CD14-positive monocyte (primary cell): ENCODE data around the gene MUC3A. TPM values are rescaled to one million over a fixed set of nuclear protein-coding genes. Genes with fewer than 3 reads are reported as not detected.

Source experiments
- DNase-seq, 3 donors: peaks; one replicate each; pipeline ENCODE4 v3.0.0-alpha.2; 2011 to 2022
- H2AFZ ChIP-seq: 2 replicates; pipeline ENCODE4 v1.6.0; 2012; ENCODE audit warnings: mild to moderate bottlenecking, low read depth, low read length, inconsistent platforms; ENCODE audit not compliant: insufficient read depth, poor library complexity, severe bottlenecking
- H3K27ac ChIP-seq, 2 donors: 1 replicate in 1 of 2; 2 replicates in 1 of 2; pipeline ENCODE4 v1.5.1; 2012 to 2013; ENCODE audit warnings: low read length in 2 of 2, control low read depth in 1 of 2, inconsistent platforms in 1 of 2, low read depth in 1 of 2, mild to moderate bottlenecking in 1 of 2
- H3K27me3 ChIP-seq, 2 donors: one replicate each; pipeline versions ENCODE4 v1.6.0 to v1.6.1; 2011 to 2013; ENCODE audit warnings: low read length in 2 of 2; ENCODE audit not compliant: control insufficient read depth in 2 of 2, insufficient read depth in 2 of 2
- H3K36me3 ChIP-seq, 2 donors: replicated peaks in 1 of 2; 1 replicate in 1 of 2; 2 replicates in 1 of 2; pipeline versions ENCODE4 v1.5.1 to v1.6.1; 2012 to 2013; ENCODE audit warnings: low read length in 2 of 2, control low read depth in 1 of 2, inconsistent platforms in 1 of 2, mild to moderate bottlenecking in 1 of 2; ENCODE audit not compliant: insufficient read depth in 2 of 2, control insufficient read depth in 1 of 2
- H3K4me1 ChIP-seq, 2 donors: 1 replicate in 1 of 2; 2 replicates in 1 of 2; pipeline versions ENCODE4 v1.5.1 to v1.6.1; 2012 to 2013; ENCODE audit warnings: low read length in 2 of 2, control low read depth in 1 of 2, inconsistent platforms in 1 of 2, mild to moderate bottlenecking in 1 of 2, moderate library complexity in 1 of 2; ENCODE audit not compliant: insufficient read depth in 2 of 2, control insufficient read depth in 1 of 2
- H3K4me2 ChIP-seq: replicated peaks from 2 replicates; pipeline ENCODE3; 2012; ENCODE audit warnings: low read length, moderate library complexity, mild to moderate bottlenecking; ENCODE audit not compliant: poor library complexity, severe bottlenecking; ENCODE audit errors: extremely low read depth
- H3K4me3 ChIP-seq, 3 experiments: fragments of 200-600 bp in 1 of 3; sonication (generic) in 1 of 3; replicated peaks in 1 of 3; 1 replicate in 2 of 3; 2 replicates in 1 of 3; pipeline ENCODE4 v1.5.1; 2011 to 2013; ENCODE audit warnings: low read length in 3 of 3, mild to moderate bottlenecking in 3 of 3, control low read depth in 2 of 3, low read depth in 2 of 3, inconsistent platforms in 1 of 3, moderate library complexity in 1 of 3
- H3K79me2 ChIP-seq: 2 replicates; pipeline ENCODE4 v1.6.0; 2012; ENCODE audit warnings: mild to moderate bottlenecking, control low read depth, inconsistent platforms, low read length, moderate library complexity; ENCODE audit not compliant: insufficient read depth
- H3K9ac ChIP-seq: 2 replicates; pipeline ENCODE4 v1.6.0; 2017; ENCODE audit warnings: low read length, mild to moderate bottlenecking; ENCODE audit not compliant: insufficient read depth, poor library complexity, severe bottlenecking
- H3K9me3 ChIP-seq, 2 donors: replicated peaks in 1 of 2; 1 replicate in 1 of 2; 2 replicates in 1 of 2; pipeline versions ENCODE4 v1.5.1 to v1.6.1; 2012 to 2013; ENCODE audit warnings: low read length in 2 of 2, control low read depth in 1 of 2; ENCODE audit not compliant: control insufficient read depth in 1 of 2, insufficient read depth in 1 of 2
- H4K20me1 ChIP-seq: 2 replicates; pipeline ENCODE4 v1.6.0; 2012; ENCODE audit warnings: mild to moderate bottlenecking, low read length, control low read depth, moderate library complexity; ENCODE audit not compliant: insufficient read depth
- H3K27ac Mint-ChIP-seq, 7 donors: one replicate each; pipeline ENCODE4 v1.8.0; 2020; ENCODE audit warnings: mild to moderate bottlenecking in 7 of 7, mixed read lengths in 7 of 7, moderate library complexity in 6 of 7, inconsistent platforms in 2 of 7
- H3K27me3 Mint-ChIP-seq, 3 donors: one replicate each; pipeline ENCODE4 v1.8.0; 2021 to 2022; ENCODE audit warnings: low read depth in 3 of 3, mild to moderate bottlenecking in 3 of 3, mixed read lengths in 3 of 3, moderate library complexity in 3 of 3, inconsistent platforms in 1 of 3
- H3K36me3 Mint-ChIP-seq, 2 donors: one replicate each; pipeline ENCODE4 v1.8.0; 2020; ENCODE audit warnings: mixed read lengths in 2 of 2, inconsistent platforms in 1 of 2, mild to moderate bottlenecking in 1 of 2
- H3K4me1 Mint-ChIP-seq: one replicate; pipeline ENCODE4 v1.8.0; 2020; ENCODE audit warnings: mild to moderate bottlenecking, mixed read lengths
- H3K4me3 Mint-ChIP-seq, 2 donors: one replicate each; pipeline ENCODE4 v1.8.0; 2020; ENCODE audit warnings: mild to moderate bottlenecking in 2 of 2, mixed read lengths in 2 of 2, moderate library complexity in 1 of 2
- H3K9me3 Mint-ChIP-seq, 7 donors: one replicate each; pipeline ENCODE4 v1.8.0; 2020 to 2022; ENCODE audit warnings: mixed read lengths in 7 of 7, mild to moderate bottlenecking in 6 of 7, moderate library complexity in 6 of 7, inconsistent platforms in 2 of 7
- CTCF ChIP-seq: fragments of 200-600 bp; IDR thresholded peaks from one replicate; pipeline ENCODE4 v1.8.0; 2022; ENCODE audit warnings: antibody characterized with exemption, mild to moderate bottlenecking
- WGBS: methylation state at CpG from one replicate; pipeline ENCODE4 v1.1.5; 2013; ENCODE audit warnings: missing lambda C conversion rate; ENCODE audit not compliant: insufficient coverage; 5-methylcytosine and 5-hydroxymethylcytosine counted together
- intact Hi-C, 2 donors: fragments of 100-400 bp; cut with micrococcal nuclease; formaldehyde crosslinking; loops; one replicate each; pipeline versions ENCODE4 v1.15.0 to v1.15.1; 2023
- polyA plus RNA-seq, 3 donors: library from polyadenylated mRNA; depleted of rRNA in 1 of 3; unstranded in 2 of 3; stranded (reverse) in 1 of 3; fragments of 300-500 nt in 2 of 3; fragments of >200 nt in 1 of 3; fragmentation: Illumina TruSeq in 2 of 3; gene quantifications; 1 replicate in 2 of 3; 2 replicates in 1 of 3; pipeline ENCODE4 v1.2.3, GENCODE V29; 2012 to 2021
- small RNA-seq: library from RNA; depleted of rRNA; stranded (forward); fragments of <200 nt; gene quantifications from one replicate; pipeline ENCODE3, GENCODE V24; 2012; ENCODE audit warnings: low read depth; ENCODE audit not compliant: insufficient read length

MUC3A gene
- polyA plus RNA-seq, 3 donors: not detected

GRCh38 chr7:101017064-101017777 lies 67.9 kb downstream of the MUC3A start:
- Histone ChIP-seq H3K27me3 (peaks cover 0 to 23% of the 10 kb centered on the region in 2 donors), H3K9ac (peak overlapping the region; percentile 63), H3K4me2 (peak overlapping the region; percentile 74), H3K27ac (peak overlapping the region in 1 of 2 donors; percentile 67), H3K36me3 (no peaks in the 10 kb centered on the region), H3K9me3 (no peaks in the 10 kb centered on the region), H2AFZ (peak overlapping the region; percentile 70), H3K4me3 (peak overlapping the region; percentile 28 to 70 (median 29)), H4K20me1 (no peaks in the 10 kb centered on the region), H3K4me1 (peaks cover 10 to 13% of the 10 kb centered on the region in 2 donors), H3K79me2 (no peaks in the 10 kb centered on the region)
- H3K4me1 Mint-ChIP-seq: peaks cover 9% of the 10 kb centered on the region
- WGBS: 0% methylated on average over 18 of the region's 29 CpGs
- TF ChIP-seq CTCF: no peak
- intact Hi-C loops: no loop called here
- peak overlapping the region; percentile 66 to 85 for H3K4me3 Mint-ChIP-seq
- H3K27ac Mint-ChIP-seq: peak overlapping the region; percentile 28 to 88 (median 82)
- no peaks in the 10 kb centered on the region for H3K36me3 Mint-ChIP-seq
- peaks cover 0 to 7% (median 0%) of the 10 kb centered on the region in 7 donors for H3K9me3 Mint-ChIP-seq
- peak; percentile 68 to 86 (median 77) for DNase-seq
- H3K27me3 Mint-ChIP-seq: peaks cover 25 to 51% (median 31%) of the 10 kb centered on the region in 3 donors

Small RNA genes within 50 kb of the gene (small RNA-seq; reads per million reads assigned to genes)
- not detected for gene RN7SL549P
- gene RPS29P15: not detected

Other genes with a start within 250 kb of the MUC3A start
- gene POP7, start 243.4 kb upstream of the MUC3A start, polyA plus RNA-seq: 10 to 100 TPM; 11.1 to 48.5 (median 41.6) TPM
- gene EPO, start 229.1 kb upstream of the MUC3A start, polyA plus RNA-seq: not detected
- gene ZAN, start 215.9 kb upstream of the MUC3A start, polyA plus RNA-seq: not detected
- gene EPHB4, start 122.0 kb upstream of the MUC3A start, polyA plus RNA-seq: 1 to 10 TPM; 5.0 to 6.5 (median 5.7) TPM
- 100 to 1,000 TPM in 1 of 3 donors, 10 to 100 TPM in 2; 18.8 to 119 (median 19.3) TPM for gene SLC12A9, start 96.8 kb upstream of the MUC3A start, polyA plus RNA-seq
- 1 to 10 TPM; 1.9 to 5.9 (median 5.8) TPM for gene TRIP6, start 82.1 kb upstream of the MUC3A start, polyA plus RNA-seq
- 100 to 1,000 TPM in 1 of 3 donors, 10 to 100 TPM in 2; 26.9 to 116 (median 29.6) TPM for gene SRRT, start 74.4 kb upstream of the MUC3A start, polyA plus RNA-seq
- gene UFSP1, start 59.8 kb upstream of the MUC3A start, polyA plus RNA-seq: under 1 TPM; 0.57 to 0.76 (median 0.57) TPM
- under 1 TPM in 1 of 3 donors, not detected in 2; 0.19 TPM for gene ACHE, start 53.6 kb upstream of the MUC3A start, polyA plus RNA-seq
- under 1 TPM in 1 of 3 donors, not detected in 2; 0.44 TPM for gene MUC12, start 20.0 kb downstream of the MUC3A start, polyA plus RNA-seq
- gene MUC17, start 70.5 kb downstream of the MUC3A start, polyA plus RNA-seq: not detected
- gene TRIM56, start 135.9 kb downstream of the MUC3A start, polyA plus RNA-seq: 1 to 10 TPM in 2 of 3 donors, under 1 TPM in 1; 0.66 to 9.4 (median 1.2) TPM
- under 1 TPM; 0.07 to 0.21 (median 0.16) TPM for gene SERPINE1, start 177.6 kb downstream of the MUC3A start, polyA plus RNA-seq
- gene AP1S1, start 204.9 kb downstream of the MUC3A start, polyA plus RNA-seq: 10 to 100 TPM; 10.1 to 21.3 (median 10.9) TPM
- gene VGF, start 216.0 kb downstream of the MUC3A start, polyA plus RNA-seq: not detected
- not detected for gene NAT16, start 230.8 kb downstream of the MUC3A start, polyA plus RNA-seq